Mesendoderm (in vitro differentiated cells): Measurements from ENCODE around the gene MYBPHL.

Experiments used
- DNase-seq: peaks from one replicate; pipeline ENCODE4 v3.0.0; 2013
- H2AK5ac ChIP-seq: 2 replicates; pipeline ENCODE4 v1.6.1; 2013; ENCODE audit warnings: low read length, inconsistent platforms
- H2BK120ac ChIP-seq: 2 replicates; pipeline ENCODE4 v1.6.1; 2013; ENCODE audit warnings: low read depth, mild to moderate bottlenecking, low read length, moderate library complexity, mixed read lengths
- H2BK15ac ChIP-seq: replicated peaks from 2 replicates; pipeline ENCODE4 v1.6.1; 2013; ENCODE audit warnings: low read depth, mild to moderate bottlenecking, moderate library complexity
- H2BK5ac ChIP-seq: 2 replicates; pipeline ENCODE4 v1.6.1; 2013; ENCODE audit warnings: low read length, inconsistent platforms
- H3K18ac ChIP-seq: 2 replicates; pipeline ENCODE4 v1.6.1; 2013; ENCODE audit warnings: mild to moderate bottlenecking, low read length, mixed read lengths
- H3K23ac ChIP-seq: one replicate; pipeline ENCODE4 v1.6.1; 2013; ENCODE audit warnings: low read length
- H3K27ac ChIP-seq: 2 replicates; pipeline ENCODE4 v1.5.1; 2013; ENCODE audit warnings: low read depth, mild to moderate bottlenecking, inconsistent platforms, low read length, moderate library complexity
- H3K27me3 ChIP-seq: 2 replicates; pipeline ENCODE4 v1.6.1; 2013; ENCODE audit warnings: low read length, control low read depth, mild to moderate bottlenecking, inconsistent platforms; ENCODE audit not compliant: insufficient read depth, poor library complexity
- H3K36me3 ChIP-seq: 2 replicates; pipeline ENCODE4 v1.6.1; 2013; ENCODE audit warnings: low read length, inconsistent platforms; ENCODE audit not compliant: control insufficient read depth, insufficient read depth
- H3K4ac ChIP-seq: one replicate; pipeline ENCODE4 v1.6.1; 2013; ENCODE audit warnings: low read depth, mild to moderate bottlenecking, low read length, moderate library complexity
- H3K4me1 ChIP-seq: 2 replicates; pipeline ENCODE4 v1.6.1; 2013; ENCODE audit warnings: low read depth, low read length, inconsistent platforms; ENCODE audit not compliant: control insufficient read depth
- H3K4me2 ChIP-seq: 2 replicates; pipeline ENCODE4 v1.6.1; 2013; ENCODE audit warnings: low read length
- H3K4me3 ChIP-seq: 2 replicates; pipeline ENCODE4 v1.5.1; 2013; ENCODE audit warnings: mild to moderate bottlenecking, low read length
- H3K56ac ChIP-seq: one replicate; pipeline ENCODE4 v1.6.1; 2013; ENCODE audit warnings: low read length
- H3K79me1 ChIP-seq: 2 replicates; pipeline ENCODE4 v1.6.1; 2013; ENCODE audit warnings: low read length, inconsistent platforms
- H3K79me2 ChIP-seq: 2 replicates; pipeline ENCODE4 v1.6.1; 2013; ENCODE audit warnings: mild to moderate bottlenecking, low read length; ENCODE audit not compliant: control insufficient read depth, insufficient read depth
- H3K9ac ChIP-seq: 2 replicates; pipeline ENCODE4 v1.6.1; 2013; ENCODE audit warnings: low read length, inconsistent platforms
- H4K5ac ChIP-seq: one replicate; pipeline ENCODE4 v1.6.1; 2013; ENCODE audit warnings: low read length
- H4K8ac ChIP-seq: one replicate; pipeline ENCODE4 v1.6.1; 2013; ENCODE audit warnings: low read depth, mild to moderate bottlenecking, control low read depth, low read length, moderate library complexity
- WGBS: extraction: QIAGEN DNeasy Blood & Tissue Kit; methylation state at CpG from one replicate; pipeline ENCODE4 v1.1.7; 2013; ENCODE audit warnings: low lambda C conversion rate, missing lambda C conversion rate; ENCODE audit not compliant: insufficient coverage; ENCODE audit errors: extremely low coverage; 5-methylcytosine and 5-hydroxymethylcytosine counted together

Gene MYBPHL

DNA sequence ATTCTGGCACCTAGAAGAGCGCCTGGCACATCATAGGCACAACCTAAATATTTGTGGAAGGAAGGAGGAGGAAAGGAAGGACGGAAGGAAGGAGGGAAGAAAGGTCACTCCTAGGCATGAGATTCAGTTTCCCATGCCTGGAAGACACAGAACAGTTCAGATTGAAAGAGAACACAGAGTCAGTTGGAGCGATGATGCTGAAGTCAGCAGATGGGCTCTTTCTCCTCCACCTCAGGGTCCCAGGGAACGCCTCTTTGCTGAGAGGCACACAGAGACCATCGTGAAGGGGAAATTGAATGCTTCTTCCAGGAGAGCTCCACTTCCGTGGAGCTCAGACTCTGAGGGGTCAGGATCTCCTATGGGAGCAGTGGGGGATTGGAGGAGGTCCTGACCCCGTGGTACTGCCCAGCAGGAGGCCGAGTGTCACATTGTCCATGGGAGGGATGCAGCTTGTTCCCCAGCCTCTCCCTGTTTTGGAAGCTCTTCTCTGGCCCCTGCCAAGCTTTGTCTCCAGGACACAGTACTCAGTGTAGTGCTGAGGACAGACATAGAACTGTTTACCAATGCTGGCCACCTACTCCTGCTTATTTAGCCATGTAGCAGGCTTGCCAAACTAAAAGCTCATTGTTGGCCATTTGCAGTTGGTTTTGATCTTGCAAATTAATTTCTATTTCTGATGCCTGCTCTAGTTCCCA lies 2.4 kb downstream of the MYBPHL start:
- H3K27ac ChIP-seq: no peak overlapping the region
- no peak overlapping the region for H3K4ac ChIP-seq
- no peaks in the 10 kb centered on the region for H3K79me2 ChIP-seq
- no peak overlapping the region for H3K23ac ChIP-seq
- H2BK5ac ChIP-seq: no peak overlapping the region
- H3K4me1 ChIP-seq: peaks cover 7% of the 10 kb centered on the region
- no peak for DNase-seq
- no peaks in the 10 kb centered on the region for H3K27me3 ChIP-seq
- H3K56ac ChIP-seq: no peak overlapping the region
- no peak overlapping the region for H3K18ac ChIP-seq
- no peaks in the 10 kb centered on the region for H3K79me1 ChIP-seq
- no peak overlapping the region for H4K5ac ChIP-seq
- no peak overlapping the region for H2BK15ac ChIP-seq
- no peak overlapping the region for H3K9ac ChIP-seq
- no peak overlapping the region for H3K4me2 ChIP-seq
- H3K36me3 ChIP-seq: no peaks in the 10 kb centered on the region
- H4K8ac ChIP-seq: no peak overlapping the region
- WGBS: no CpG with 5 or more reads among the region's 8 CpGs
- H2AK5ac ChIP-seq: no peak overlapping the region
- H2BK120ac ChIP-seq: no peak overlapping the region
- no peak overlapping the region for H3K4me3 ChIP-seq

DNA sequence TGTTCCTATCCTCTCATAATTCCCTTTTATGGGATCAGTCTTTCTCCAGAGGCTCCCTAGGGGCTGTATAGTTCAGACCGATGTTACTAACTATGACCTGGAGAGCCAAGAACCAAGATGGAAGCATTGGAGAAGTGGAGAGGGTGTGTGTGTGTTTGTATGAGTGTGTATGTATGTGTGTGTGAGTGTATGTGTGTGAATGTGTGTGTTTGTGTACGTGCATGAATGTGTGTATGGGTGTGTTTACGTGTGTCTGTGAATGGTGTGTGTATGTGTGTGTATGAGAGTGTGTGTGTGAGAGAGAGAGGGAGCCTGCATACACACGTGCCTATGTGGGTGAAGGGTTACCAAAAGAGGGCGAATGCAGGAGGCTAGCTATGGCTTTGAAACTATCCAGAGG lies 4.9 kb downstream of the MYBPHL start:
- Histone ChIP-seq H3K4me3 (no peak overlapping the region), H3K9ac (no peak overlapping the region), H3K4me2 (no peak overlapping the region), H3K79me2 (no peaks in the 10 kb centered on the region), H3K27ac (no peak overlapping the region), H3K4ac (no peak overlapping the region), H3K36me3 (no peaks in the 10 kb centered on the region), H3K79me1 (no peaks in the 10 kb centered on the region), H3K56ac (no peak overlapping the region), H3K27me3 (no peaks in the 10 kb centered on the region), H3K18ac (no peak overlapping the region), H4K8ac (no peak overlapping the region), H3K4me1 (peaks cover 2% of the 10 kb centered on the region), H3K23ac (no peak overlapping the region), H2BK120ac (no peak overlapping the region), H4K5ac (no peak overlapping the region), H2BK5ac (no peak overlapping the region), H2AK5ac (no peak overlapping the region), H2BK15ac (no peak overlapping the region)
- 100% methylated on average over 2 of the region's 5 CpGs for WGBS
- DNase-seq: no peak

DNA sequence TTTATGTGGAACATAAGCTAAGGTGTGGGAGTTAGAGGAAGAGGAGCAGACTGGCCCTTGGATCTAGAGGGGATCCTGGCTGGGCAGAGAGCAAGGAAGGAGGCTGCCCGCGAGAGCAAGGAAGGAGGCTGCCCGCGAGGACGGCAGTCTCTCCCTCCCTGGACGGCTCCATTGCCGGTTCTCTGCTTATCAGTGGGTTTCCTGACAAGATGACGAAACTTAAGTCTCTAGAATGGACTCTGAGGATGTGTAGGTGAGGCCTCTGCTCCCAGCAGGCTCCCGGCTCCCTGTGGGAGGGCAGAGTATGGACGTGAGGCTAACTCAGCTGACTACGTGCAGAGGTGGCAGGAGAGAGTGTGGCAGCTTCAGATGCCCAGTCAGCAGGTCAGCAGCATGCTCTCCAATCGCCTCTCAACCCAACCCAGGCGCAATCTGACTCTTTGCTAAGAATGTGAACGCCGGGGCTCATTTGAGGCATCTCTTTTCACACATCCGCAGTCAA lies 6.1 kb downstream of the MYBPHL start:
- WGBS: no CpG with 5 or more reads among the region's 16 CpGs
- H2BK15ac ChIP-seq: no peak overlapping the region
- H3K18ac ChIP-seq: no peak overlapping the region

DNA sequence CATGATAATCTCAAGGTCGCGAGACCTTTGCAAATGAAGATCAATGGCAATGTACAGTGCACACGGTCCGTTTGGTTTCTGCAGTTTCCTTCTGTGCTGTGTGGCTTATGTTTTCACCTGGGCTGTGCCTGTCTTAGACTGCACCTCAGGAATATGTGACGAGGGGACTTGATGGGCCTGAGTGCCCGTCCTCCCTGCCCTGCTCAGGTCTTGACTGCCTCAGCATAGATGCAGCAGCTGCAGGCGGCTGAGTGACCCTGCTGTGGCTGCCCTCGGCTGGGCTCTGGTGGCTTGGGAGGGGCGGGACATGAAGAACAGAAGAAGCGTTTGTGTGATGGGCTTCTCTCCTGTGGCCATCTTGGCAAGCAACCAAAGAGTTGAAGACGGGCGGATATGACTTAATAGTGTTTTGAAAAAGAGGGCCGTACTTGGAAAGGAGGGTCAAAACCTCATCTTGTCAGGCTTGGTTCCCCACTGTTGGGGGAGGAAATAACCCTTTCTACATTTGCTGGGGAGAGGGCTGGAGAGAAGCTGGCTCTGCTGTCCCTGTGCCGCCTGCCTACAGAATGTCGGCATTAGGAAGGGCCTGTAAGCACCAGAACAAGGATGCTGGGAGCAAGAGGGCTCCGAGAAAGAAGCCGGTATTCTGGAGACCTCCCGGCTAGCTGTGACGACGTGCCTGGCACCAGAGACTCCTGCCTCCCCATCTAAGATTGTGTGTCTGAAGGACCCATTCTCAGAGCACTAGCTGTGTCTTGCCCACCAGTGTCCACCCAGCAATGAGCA lies 7.1 kb downstream of the MYBPHL start:
- Histone ChIP-seq H3K4me1 (no peaks in the 10 kb centered on the region), H4K8ac (no peak overlapping the region), H3K18ac (no peak overlapping the region), H2BK5ac (no peak overlapping the region), H2BK15ac (no peak overlapping the region), H3K79me1 (no peaks in the 10 kb centered on the region), H3K4me2 (no peak overlapping the region), H2AK5ac (no peak overlapping the region), H3K56ac (no peak overlapping the region), H3K23ac (no peak overlapping the region), H3K36me3 (no peaks in the 10 kb centered on the region), H4K5ac (no peak overlapping the region), H2BK120ac (no peak overlapping the region), H3K27me3 (no peaks in the 10 kb centered on the region), H3K27ac (no peak overlapping the region), H3K9ac (no peak overlapping the region), H3K4me3 (no peak overlapping the region), H3K4ac (no peak overlapping the region), H3K79me2 (no peaks in the 10 kb centered on the region)
- DNase-seq: no peak
- WGBS: no CpG with 5 or more reads among the region's 20 CpGs

More for the DNA sequence above, 6.1 kb downstream of the MYBPHL start:
- Histone ChIP-seq H3K27me3 (no peaks in the 10 kb centered on the region), H3K36me3 (no peaks in the 10 kb centered on the region), H2BK120ac (no peak overlapping the region), H3K23ac (no peak overlapping the region), H3K4me3 (no peak overlapping the region), H3K4me1 (no peaks in the 10 kb centered on the region), H3K4ac (no peak overlapping the region), H4K8ac (no peak overlapping the region), H3K4me2 (no peak overlapping the region), H3K56ac (no peak overlapping the region), H3K27ac (no peak overlapping the region), H4K5ac (no peak overlapping the region), H2BK5ac (no peak overlapping the region), H2AK5ac (no peak overlapping the region), H3K79me1 (no peaks in the 10 kb centered on the region), H3K79me2 (no peaks in the 10 kb centered on the region), H3K9ac (no peak overlapping the region)
- DNase-seq: peak; percentile 33

DNA sequence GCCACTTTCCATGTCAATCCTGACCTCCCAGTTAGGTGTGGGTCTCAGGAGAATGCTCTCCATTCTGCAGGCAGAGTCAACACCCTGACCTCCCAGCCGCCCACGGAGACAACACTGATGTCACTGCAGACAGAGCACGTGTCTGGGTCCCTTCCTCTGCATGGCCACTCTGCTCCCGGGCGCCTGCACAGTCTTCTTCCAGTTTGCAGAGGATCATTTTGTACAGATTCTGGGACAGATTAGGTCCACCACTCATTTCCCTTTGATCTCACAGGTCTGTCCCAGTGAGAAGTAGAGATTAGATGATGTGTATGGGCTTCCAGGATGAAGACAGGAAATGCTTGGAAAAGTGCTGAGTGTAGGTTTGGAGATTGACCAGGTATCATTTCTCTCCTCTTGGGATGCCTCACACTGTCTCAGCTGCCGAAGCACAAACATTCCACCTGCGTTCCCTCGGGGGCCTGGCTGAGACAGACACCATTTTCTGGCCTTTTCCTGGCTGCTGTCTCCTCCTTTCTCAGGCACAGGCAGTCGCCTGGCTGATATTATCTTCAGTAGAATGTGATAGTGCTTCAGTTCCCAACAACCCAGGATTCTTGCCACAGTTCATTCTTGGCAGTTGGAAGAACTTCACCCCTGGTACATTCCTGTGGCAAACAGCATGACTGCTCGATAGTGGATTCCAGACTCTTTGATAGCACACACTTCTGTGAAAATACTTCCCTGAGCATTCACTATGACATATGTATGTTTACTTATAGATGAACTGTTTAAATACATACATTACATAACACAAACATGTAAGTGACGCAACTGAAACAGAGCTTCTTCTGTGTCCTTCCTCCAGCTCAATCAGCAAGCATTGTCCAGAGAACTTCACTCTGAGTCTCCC lies 7.9 kb downstream of the MYBPHL start:
- Histone ChIP-seq H2AK5ac (no peak overlapping the region), H3K79me1 (no peaks in the 10 kb centered on the region), H3K4ac (no peak overlapping the region), H2BK120ac (no peak overlapping the region), H2BK15ac (no peak overlapping the region), H4K5ac (no peak overlapping the region), H4K8ac (no peak overlapping the region), H3K9ac (no peak overlapping the region), H3K36me3 (no peaks in the 10 kb centered on the region), H2BK5ac (no peak overlapping the region), H3K79me2 (no peaks in the 10 kb centered on the region), H3K56ac (no peak overlapping the region), H3K4me1 (no peaks in the 10 kb centered on the region), H3K23ac (peak overlapping the region; percentile 35), H3K18ac (no peak overlapping the region), H3K27ac (no peak overlapping the region), H3K4me3 (no peak overlapping the region), H3K27me3 (no peaks in the 10 kb centered on the region), H3K4me2 (no peak overlapping the region)
- no CpG with 5 or more reads among the region's 11 CpGs for WGBS
- peak; percentile 48 for DNase-seq
